ENCODE results near the gene RNF13. TPM values are rescaled to one million over a fixed set of nuclear protein-coding genes. Genes with fewer than 3 reads are reported as not detected.

The RNF13 gene
- total and polyA plus RNA-seq, 2 donors (not counting 3 experiments of a cell fraction or from before 2014, with no cell fraction given): 16.4 to 27.1 TPM

- H4K20me1 ChIP-seq (replicated peaks; ENCODE audit: control insufficient read depth, extremely low read depth, insufficient read depth, low read length): no peaks in the 10 kb centered on the region
- no peaks in the 10 kb centered on the region for H3K9me1 ChIP-seq (replicated peaks; ENCODE audit: control insufficient read depth, extremely low read depth, insufficient read depth, low read length)
- no TSS peak for BruUV-seq (replicated peaks)
- no peaks in the 10 kb centered on the region for H3K9me3 ChIP-seq (replicated peaks; ENCODE audit: control insufficient read depth, insufficient read depth, low read length)
- H3K4me2 ChIP-seq (ENCODE audit: insufficient read depth, low read length): no peak overlapping the region
- H3K4me1 ChIP-seq (ENCODE audit: control insufficient read depth, extremely low read depth, insufficient read depth, low read length): peaks cover 6% of the 10 kb centered on the region
- intact Hi-C loops (cut with micrococcal nuclease): no loop called here
- dilution Hi-C loops (cut with MboI; ENCODE audit: extremely low pct_ligation_motif_present, low sequenced_read_pairs): no loop called here
- FAIRE-seq: no peak
- no peaks in the 10 kb centered on the region for H3K36me3 ChIP-seq (ENCODE audit: control insufficient read depth in 2 of 2, extremely low read depth in 1 of 2, insufficient read depth in 2 of 2, low read length in 2 of 2)
- no peak overlapping the region for H3K27ac ChIP-seq (ENCODE audit: insufficient read depth, low read depth, low read length)
- no peak overlapping the region for H3K9ac ChIP-seq (replicated peaks; ENCODE audit: extremely low read depth, insufficient read depth, low read length)
- no peak for DNase-seq (ENCODE audit: low read depth, low spot score)
- no peak overlapping the region for H3K4me3 ChIP-seq (replicated peaks in 1 of 3; ENCODE audit: insufficient read depth in 1 of 3, low read depth in 1 of 3, low read length in 3 of 3)
- no peaks in the 10 kb centered on the region for H3K79me2 ChIP-seq (ENCODE audit: control insufficient read depth, insufficient read depth, low read length)
- H3K27me3 ChIP-seq (ENCODE audit: control insufficient read depth in 2 of 2, insufficient read depth in 2 of 2, low read length in 2 of 2): no peaks in the 10 kb centered on the region
- ChIA-PET POLR2A (no interaction called here), CTCF (interaction anchor here (3.1 kb wide), 1 partner anchor 16 kb away, joined by 23 read pairs; no protein-coding TSS in a partner anchor)
- H2AFZ ChIP-seq (ENCODE audit: low read depth, low read length): no peak overlapping the region
- TF ChIP-seq POLR2A (IDR thresholded peaks at IDR 0.05; ENCODE audit: low read depth, low read length) (no peak), POLR2AphosphoS5 (IDR thresholded peaks at IDR 0.05; ENCODE audit: insufficient read depth, low read depth, low read length) (no peak), FOS (IDR thresholded peaks at IDR 0.05; ENCODE audit: borderline replicate concordance, insufficient read depth, low read length) (no peak), CTCF (IDR thresholded peaks at IDR 0.05; ENCODE audit: extremely low read depth in 1 of 2, insufficient read depth in 1 of 2, low read depth in 1 of 2, low read length in 2 of 2) (no peak), JUN (IDR thresholded peaks at IDR 0.05; ENCODE audit: borderline replicate concordance, insufficient read depth, insufficient read length, low read depth) (no peak), MYC (IDR thresholded peaks at IDR 0.05; ENCODE audit: low read depth, low read length) (no peak), GATA2 (IDR thresholded peaks at IDR 0.05; ENCODE audit: insufficient read depth, insufficient read length, low read depth, low read length) (no peak), MAX (IDR thresholded peaks at IDR 0.05; ENCODE audit: insufficient read depth, insufficient read length) (no peak), EZH2 (IDR thresholded peaks at IDR 0.05; ENCODE audit: borderline replicate concordance, low read depth, low read length, severe bottlenecking) (no peak)
These were observed 82.8 kb downstream of the RNF13 start for GRCh38 chr3:149895769-149896168.

Data from endothelial cell of umbilical vein (primary cell).